Thymus (tissue), 11 donors: ENCODE data around the gene CNTF. TPM values are rescaled to one million over a fixed set of nuclear protein-coding genes. Genes with fewer than 3 reads are reported as not detected.
A peak's percentile ranks its signal among the peaks of the same experiment; 100 is the strongest.

Source experiments
- DNase-seq, 9 donors: peaks; one replicate each; pipeline ENCODE4 v3.0.0-alpha.2; 2013; ENCODE audit warnings: low spot score in 9 of 9, low read depth in 6 of 9, missing footprints in 1 of 9
- H3K27ac ChIP-seq, 2 donors: one replicate each; pipeline ENCODE4 v1.5.1; 2013; ENCODE audit warnings: control low read depth in 1 of 2, low read depth in 1 of 2, low read length in 1 of 2, mild to moderate bottlenecking in 1 of 2, moderate library complexity in 1 of 2
- H3K27me3 ChIP-seq, 2 donors: one replicate each; pipeline ENCODE4 v1.5.1; 2013; ENCODE audit warnings: low read length in 1 of 2; ENCODE audit not compliant: control insufficient read depth in 2 of 2, insufficient read depth in 1 of 2
- H3K36me3 ChIP-seq, 2 donors: one replicate each; pipeline ENCODE4 v1.5.1; 2013; ENCODE audit warnings: low read length in 1 of 2, mild to moderate bottlenecking in 1 of 2, moderate library complexity in 1 of 2; ENCODE audit not compliant: control insufficient read depth in 2 of 2, insufficient read depth in 2 of 2
- H3K4me1 ChIP-seq, 2 donors: one replicate each; pipeline ENCODE4 v1.5.1; 2013; ENCODE audit warnings: low read length in 2 of 2; ENCODE audit not compliant: control insufficient read depth in 2 of 2, insufficient read depth in 2 of 2
- H3K4me3 ChIP-seq, 2 donors: one replicate each; pipeline ENCODE4 v1.5.1; 2013; ENCODE audit warnings: low read length in 2 of 2, control low read depth in 1 of 2, mild to moderate bottlenecking in 1 of 2
- H3K9me3 ChIP-seq, 2 donors: one replicate each; pipeline ENCODE4 v1.5.1; 2013; ENCODE audit warnings: low read length in 1 of 2, mild to moderate bottlenecking in 1 of 2; ENCODE audit not compliant: control insufficient read depth in 2 of 2, insufficient read depth in 1 of 2
- WGBS: extraction: QIAGEN DNeasy Blood & Tissue Kit; methylation state at CpG from one replicate; pipeline ENCODE4 v1.1.7; 2013; 5-methylcytosine and 5-hydroxymethylcytosine counted together
- polyA plus RNA-seq: library from polyadenylated mRNA; stranded (reverse); fragments of 200-250 nt; gene quantifications from one replicate; pipeline ENCODE4 v1.2.3, GENCODE V29; 2013
- total RNA-seq: library from RNA; stranded (reverse); fragments of 120-200 nt; gene quantifications from one replicate; pipeline ENCODE4 v1.2.4, GENCODE V29; 2013
- donor health status: healthy.

CNTF gene
- total and polyA plus RNA-seq, 2 donors = 0.16 to 0.66 TPM

DNA sequence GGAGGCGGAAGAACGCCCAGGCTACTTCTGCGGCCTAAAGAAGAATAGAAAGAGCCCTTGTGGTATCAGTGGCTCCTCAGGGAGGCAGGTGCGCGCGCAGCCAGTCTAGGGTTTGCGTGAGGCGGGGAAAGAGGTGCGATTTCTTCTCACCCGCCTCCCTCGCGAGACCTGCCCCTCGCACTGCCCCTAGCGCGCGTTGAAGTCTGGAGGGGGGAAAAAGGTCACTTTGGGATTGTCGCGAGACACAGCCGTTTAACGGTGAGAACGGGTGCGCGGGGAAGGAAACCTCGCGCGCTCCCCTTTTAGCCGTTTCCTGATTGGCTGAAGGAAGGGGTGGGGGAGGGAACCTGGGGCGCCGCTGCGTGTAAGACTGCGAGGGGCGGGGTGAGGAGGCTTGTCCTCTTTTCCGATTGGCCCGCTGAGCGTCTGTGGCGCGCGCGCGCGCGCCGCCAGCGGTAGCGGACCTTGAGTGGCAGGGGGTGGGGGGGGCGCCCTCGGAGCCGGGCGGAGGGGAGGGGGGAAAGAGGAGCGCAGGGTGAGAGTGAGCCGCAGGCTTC lies 43.8 kb upstream of the CNTF start, which contains the start of gene ZFP91:
TSS of gene ZFP91 (plus strand) at position 429 of the 557 bp plus-strand sequence. CDS start 219 bp downstream, outside the sequence.
- H3K27ac ChIP-seq = peak within 1 kb of the TSS; percentile 100
- under 1% methylated on average over 51 of the region's 51 CpGs for WGBS
- H3K4me1 ChIP-seq = peaks cover 19 to 21% of the 10 kb centered on the region in 2 donors
- H3K27me3 ChIP-seq = no peaks in the 10 kb centered on the region
- peak; percentile 92 to 99 (median 98) for DNase-seq
- peak within 1 kb of the TSS; percentile 91 to 95 for H3K4me3 ChIP-seq
- H3K9me3 ChIP-seq = no peaks in the 10 kb centered on the region
- peaks cover 0 to 4% of the 10 kb centered on the region in 2 donors for H3K36me3 ChIP-seq

GRCh38 chr11:58579192-58580129 lies 43.0 kb upstream of the CNTF start:
- under 1% methylated on average over 78 of the region's 78 CpGs for WGBS

DNA sequence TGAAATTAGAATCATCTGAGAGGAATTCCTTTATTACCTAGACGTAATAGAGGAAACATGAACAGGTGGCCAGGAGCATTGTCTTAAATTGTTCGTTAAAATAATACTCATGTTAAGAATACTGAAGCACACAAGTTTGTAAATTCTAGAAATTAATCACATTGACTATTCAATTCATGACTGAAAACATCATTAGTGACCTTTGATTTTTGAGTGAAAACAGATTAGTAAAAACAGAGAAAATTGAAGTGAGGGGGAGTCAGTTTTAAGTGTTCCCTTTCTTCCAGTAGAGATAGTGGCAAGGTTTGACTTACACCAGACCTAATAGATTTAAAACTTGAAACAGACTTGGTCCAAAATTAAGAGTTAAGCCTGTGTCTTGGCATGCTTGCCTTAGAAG lies 42.2 kb upstream of the CNTF start:
- Histone ChIP-seq H3K36me3 (peaks cover 0 to 5% of the 10 kb centered on the region in 2 donors), H3K27ac (peak overlapping the region in 1 of 2 donors; percentile 98), H3K9me3 (no peaks in the 10 kb centered on the region), H3K4me1 (peaks cover 15 to 17% of the 10 kb centered on the region in 2 donors), H3K27me3 (no peaks in the 10 kb centered on the region), H3K4me3 (peak overlapping the region; percentile 80 to 95)
- peak in 1 of 9 donors; percentile 20 for DNase-seq
- WGBS = 2% methylated on average over 2 of the region's 2 CpGs

More at GRCh38 chr11:58579192-58580129, 43.0 kb upstream of the CNTF start:
- H3K36me3 ChIP-seq = peaks cover 0 to 4% of the 10 kb centered on the region in 2 donors
- H3K27me3 ChIP-seq = no peaks in the 10 kb centered on the region
- H3K9me3 ChIP-seq = no peaks in the 10 kb centered on the region
- H3K4me1 ChIP-seq = peaks cover 15 to 17% of the 10 kb centered on the region in 2 donors
- peak overlapping the region; percentile 80 to 95 for H3K4me3 ChIP-seq
- peak overlapping the region; percentile 98 to 99 for H3K27ac ChIP-seq
- peak; percentile 87 to 97 (median 94) for DNase-seq

DNA sequence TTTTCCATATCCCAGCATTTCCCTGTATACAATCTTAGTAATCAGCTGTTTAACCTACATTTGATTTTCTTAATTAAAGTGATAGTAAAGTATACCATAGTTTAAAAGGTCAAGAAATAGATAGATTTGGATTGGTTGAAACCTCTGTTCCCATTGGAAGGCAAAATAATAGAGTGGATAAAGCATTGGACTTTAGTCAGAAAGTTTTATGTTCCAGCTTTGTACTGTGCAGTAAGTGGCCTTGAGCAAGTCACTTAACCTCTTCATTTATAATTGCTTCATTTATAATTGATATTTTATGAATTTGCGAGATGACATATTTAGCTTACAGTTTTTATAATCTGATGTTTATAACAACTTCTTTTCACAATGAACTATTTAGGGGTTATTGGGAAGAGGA lies 40.0 kb upstream of the CNTF start:
- no peaks in the 10 kb centered on the region for H3K27me3 ChIP-seq
- H3K27ac ChIP-seq = no peak overlapping the region
- no peak for DNase-seq
- no peak overlapping the region for H3K4me3 ChIP-seq
- 99% methylated on average over 1 of the region's 1 CpG for WGBS
- peaks cover 4 to 6% of the 10 kb centered on the region in 2 donors for H3K4me1 ChIP-seq
- no peaks in the 10 kb centered on the region for H3K9me3 ChIP-seq
- H3K36me3 ChIP-seq = peaks cover 0 to 15% of the 10 kb centered on the region in 2 donors

GRCh38 chr11:58586998-58587397 lies 35.5 kb upstream of the CNTF start:
- no peak overlapping the region for H3K4me3 ChIP-seq
- H3K27ac ChIP-seq = no peak overlapping the region
- H3K36me3 ChIP-seq = peaks cover 0 to 21% of the 10 kb centered on the region in 2 donors
- 82% methylated on average over 2 of the region's 2 CpGs for WGBS
- H3K27me3 ChIP-seq = no peaks in the 10 kb centered on the region
- H3K9me3 ChIP-seq = no peaks in the 10 kb centered on the region
- no peak for DNase-seq
- peaks cover 0 to under 1% of the 10 kb centered on the region in 2 donors for H3K4me1 ChIP-seq

GRCh38 chr11:58591659-58592058 lies 30.8 kb upstream of the CNTF start:
- H3K4me3 ChIP-seq = no peak overlapping the region
- DNase-seq = no peak
- no peaks in the 10 kb centered on the region for H3K27me3 ChIP-seq
- H3K9me3 ChIP-seq = no peaks in the 10 kb centered on the region
- WGBS = 99% methylated on average over 3 of the region's 3 CpGs
- H3K27ac ChIP-seq = no peak overlapping the region
- H3K36me3 ChIP-seq = peaks cover 6 to 16% of the 10 kb centered on the region in 2 donors
- peaks cover 14 to 16% of the 10 kb centered on the region in 2 donors for H3K4me1 ChIP-seq

GRCh38 chr11:58592760-58593472 lies 29.5 kb upstream of the CNTF start:
- no peaks in the 10 kb centered on the region for H3K9me3 ChIP-seq
- no peak overlapping the region for H3K4me3 ChIP-seq
- H3K27me3 ChIP-seq = no peaks in the 10 kb centered on the region
- no peak overlapping the region for H3K27ac ChIP-seq
- WGBS = 90% methylated on average over 5 of the region's 5 CpGs
- H3K4me1 ChIP-seq = peaks cover 19 to 21% of the 10 kb centered on the region in 2 donors
- H3K36me3 ChIP-seq = peaks cover 6 to 16% of the 10 kb centered on the region in 2 donors
- DNase-seq = peak in 1 of 9 donors; percentile 27

DNA sequence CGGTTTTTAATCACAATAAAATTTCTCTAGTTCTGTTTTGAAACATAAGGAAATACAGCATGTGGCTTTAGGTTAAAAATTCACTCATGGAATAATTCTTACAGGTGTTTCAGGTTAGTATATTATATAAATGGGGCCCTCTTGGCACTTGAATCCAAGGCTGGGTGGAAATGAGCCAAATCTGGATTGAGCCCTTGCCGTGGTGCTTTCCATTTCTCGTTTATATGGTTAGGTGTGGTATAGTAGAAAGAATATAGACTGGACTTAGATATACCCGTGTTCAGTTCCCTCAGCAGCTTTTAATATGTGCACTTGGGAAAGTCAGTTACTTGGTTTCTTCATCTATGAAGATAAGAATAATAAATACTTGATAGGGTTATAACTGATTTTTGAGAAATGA lies 27.6 kb upstream of the CNTF start:
- peaks cover 6 to 12% of the 10 kb centered on the region in 2 donors for H3K36me3 ChIP-seq
- WGBS = 98% methylated on average over 4 of the region's 4 CpGs
- no peaks in the 10 kb centered on the region for H3K9me3 ChIP-seq
- peaks cover 19 to 21% of the 10 kb centered on the region in 2 donors for H3K4me1 ChIP-seq
- H3K4me3 ChIP-seq = no peak overlapping the region
- H3K27me3 ChIP-seq = no peaks in the 10 kb centered on the region
- H3K27ac ChIP-seq = peak overlapping the region in 1 of 2 donors; percentile 30
- no peak for DNase-seq
